Endometrial microvascular endothelial cells (primary cell): ENCODE data around the gene CTIF. TPM values are rescaled to one million over a fixed set of nuclear protein-coding genes. Genes with fewer than 3 reads are reported as not detected.

Experiments
- in situ Hi-C: cut with HindIII; loops from 2 replicates; pipeline ENCODE4 v1.10.0; 2017; ENCODE audit warnings: low sequenced_read_pairs, low pct_unique_long_range_greater_than_20kb; ENCODE audit errors: inconsistent ontology term
- total RNA-seq: library from RNA; depleted of rRNA; stranded (reverse); fragments of >200 nt; gene quantifications from one replicate; pipeline ENCODE4 v1.2.3, GENCODE V29; 2015; ENCODE audit errors: inconsistent ontology term

Gene CTIF
- total RNA-seq, 1 donor from 2014 or later: 13.2 TPM

- in situ Hi-C loops: no loop called here
Observed at GRCh38 chr18:48781163-48781987, 242.5 kb downstream of the CTIF start.

DNA sequence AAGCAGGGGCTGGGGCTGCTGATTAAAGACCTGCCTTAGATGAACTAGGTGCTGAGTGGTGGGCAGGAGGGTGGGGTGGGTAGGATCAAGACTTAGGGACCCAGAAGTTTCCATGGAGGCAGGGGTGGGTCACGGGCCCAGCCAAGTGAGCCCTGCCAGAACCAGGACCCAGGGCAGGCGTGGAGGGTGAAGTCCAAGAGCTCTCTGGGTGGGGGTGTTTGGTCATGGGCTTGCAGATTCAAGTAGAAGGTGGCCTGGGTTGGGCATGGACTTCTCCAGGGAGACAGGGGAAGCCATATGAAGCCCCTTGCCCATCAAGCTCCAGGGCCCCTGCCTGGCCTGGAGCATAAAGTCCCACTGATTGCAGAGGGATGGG is 243.1 kb downstream of the CTIF start:
- in situ Hi-C loops: no loop called here

DNA sequence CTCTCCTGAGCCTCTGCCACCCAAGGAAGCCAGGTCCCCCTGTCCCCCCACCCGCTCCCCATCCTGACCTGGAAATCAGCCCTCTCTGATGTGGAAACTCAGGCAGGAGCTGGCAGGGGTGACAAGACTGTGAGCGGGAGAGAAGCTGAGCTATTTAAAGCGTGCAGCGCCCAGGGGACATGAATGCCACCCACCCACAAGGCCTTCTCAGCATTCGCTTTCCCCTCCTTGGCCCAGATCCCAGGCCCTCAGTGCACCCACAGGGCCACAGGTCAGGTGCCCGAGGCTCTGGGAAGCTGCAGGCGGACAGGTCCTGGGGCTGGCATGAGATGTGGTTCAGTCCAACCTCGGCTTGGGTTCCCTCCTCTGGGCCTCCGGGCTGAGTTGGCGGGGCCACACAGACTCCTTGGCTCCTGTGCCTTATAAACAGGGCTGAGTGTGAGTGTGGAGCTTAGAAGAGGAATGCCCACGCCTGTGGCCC is 243.6 kb downstream of the CTIF start:
- in situ Hi-C loops: no loop called here

DNA sequence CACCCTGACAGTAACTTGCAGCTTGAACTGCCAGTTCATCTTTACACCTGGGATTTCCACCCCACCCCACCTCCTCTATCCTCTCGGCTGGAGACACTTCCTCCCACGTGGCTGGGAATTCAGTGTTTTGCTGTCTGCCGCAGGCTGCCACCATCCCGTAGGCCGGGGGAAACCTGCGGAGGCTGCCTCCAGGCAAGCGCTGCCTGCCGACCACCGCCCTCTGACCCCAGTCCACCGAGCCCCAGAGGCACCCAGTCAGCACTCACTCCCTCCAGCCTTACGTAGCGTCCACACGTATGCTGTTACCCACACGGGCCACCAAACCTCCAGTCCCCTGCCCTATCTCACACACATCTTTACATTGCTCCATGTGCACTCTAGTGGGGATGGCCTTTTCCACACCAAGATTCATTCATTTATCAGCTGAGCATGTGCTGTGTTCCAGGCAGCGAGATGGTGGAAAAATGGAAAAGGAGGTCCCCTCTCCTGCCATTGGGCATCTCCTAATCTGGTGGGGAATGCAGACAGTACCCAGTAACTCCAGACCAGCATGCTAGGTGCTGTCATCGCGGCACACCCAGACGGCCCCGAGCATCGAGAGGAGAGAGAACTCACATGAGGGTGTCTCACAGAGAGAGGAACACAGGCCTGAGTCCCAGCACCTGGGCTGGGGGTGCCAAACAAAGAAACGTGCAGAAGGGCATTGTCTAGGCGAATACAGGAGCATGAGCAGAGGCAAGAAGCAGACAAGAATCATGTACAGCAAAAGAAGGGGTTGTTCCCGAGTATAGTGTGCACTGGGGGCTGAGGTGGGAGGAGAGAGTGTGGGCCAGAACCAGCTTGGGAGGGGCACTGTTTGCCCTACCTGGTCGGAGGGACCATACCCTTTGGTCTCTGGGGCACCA is 245.0 kb downstream of the CTIF start:
- in situ Hi-C loops: no loop called here

DNA sequence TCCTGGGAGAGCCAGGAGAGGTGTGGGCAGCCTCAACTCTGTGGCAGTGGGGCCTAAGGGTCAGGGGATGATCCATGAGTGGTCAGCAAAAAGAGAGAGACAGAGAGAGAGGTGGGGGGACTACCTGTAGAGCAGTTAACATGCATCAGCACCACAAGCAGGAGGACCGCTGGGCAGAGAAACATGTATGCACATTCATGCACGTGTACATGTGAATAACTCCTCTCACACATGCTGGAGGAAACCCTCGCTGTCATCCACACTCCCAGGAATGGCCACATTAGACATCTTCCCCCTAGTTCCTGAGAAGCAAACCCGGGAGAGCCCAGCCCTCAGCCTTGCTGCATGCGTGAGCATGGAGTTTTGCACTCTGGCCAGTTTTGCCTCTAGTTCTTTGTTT is 245.8 kb downstream of the CTIF start:
- in situ Hi-C loops: no loop called here

GRCh38 chr18:48785091-48785614 is 246.3 kb downstream of the CTIF start:
- in situ Hi-C loops: no loop called here

DNA sequence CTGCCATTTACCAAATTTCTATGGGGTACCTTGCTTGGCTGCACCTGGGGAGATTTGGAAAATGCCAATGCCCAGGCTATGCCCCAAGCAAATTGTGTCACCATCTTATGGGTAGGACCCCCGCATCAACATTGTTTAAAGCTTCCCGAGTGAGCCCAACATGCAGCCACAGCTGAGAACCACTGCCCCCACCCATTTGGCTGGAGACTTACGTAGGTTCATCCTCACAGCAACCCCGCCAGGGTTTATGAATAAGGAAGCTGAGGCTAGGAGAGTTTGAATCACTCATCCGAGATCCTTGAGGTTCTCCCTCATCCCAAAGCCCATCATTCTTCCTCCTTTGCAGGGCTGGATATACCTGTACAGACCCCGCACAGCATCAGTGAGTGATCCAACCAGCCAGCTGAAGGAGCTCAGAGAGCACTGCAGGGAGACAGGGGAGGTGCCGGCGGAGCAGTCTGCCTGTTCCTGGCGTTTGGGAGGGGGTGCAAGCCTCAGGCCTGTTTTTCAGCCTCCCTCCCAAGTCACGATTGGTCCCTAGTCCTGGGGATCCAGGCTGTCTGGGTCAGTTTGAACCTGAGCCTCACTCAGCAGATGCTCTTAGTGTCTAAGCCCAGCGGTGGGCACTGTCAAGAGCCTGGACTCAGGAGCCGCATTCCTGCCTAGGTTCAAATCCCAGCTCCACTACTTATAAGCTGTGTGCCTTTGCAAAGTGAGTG is 247.1 kb downstream of the CTIF start:
- in situ Hi-C loops: no loop called here

DNA sequence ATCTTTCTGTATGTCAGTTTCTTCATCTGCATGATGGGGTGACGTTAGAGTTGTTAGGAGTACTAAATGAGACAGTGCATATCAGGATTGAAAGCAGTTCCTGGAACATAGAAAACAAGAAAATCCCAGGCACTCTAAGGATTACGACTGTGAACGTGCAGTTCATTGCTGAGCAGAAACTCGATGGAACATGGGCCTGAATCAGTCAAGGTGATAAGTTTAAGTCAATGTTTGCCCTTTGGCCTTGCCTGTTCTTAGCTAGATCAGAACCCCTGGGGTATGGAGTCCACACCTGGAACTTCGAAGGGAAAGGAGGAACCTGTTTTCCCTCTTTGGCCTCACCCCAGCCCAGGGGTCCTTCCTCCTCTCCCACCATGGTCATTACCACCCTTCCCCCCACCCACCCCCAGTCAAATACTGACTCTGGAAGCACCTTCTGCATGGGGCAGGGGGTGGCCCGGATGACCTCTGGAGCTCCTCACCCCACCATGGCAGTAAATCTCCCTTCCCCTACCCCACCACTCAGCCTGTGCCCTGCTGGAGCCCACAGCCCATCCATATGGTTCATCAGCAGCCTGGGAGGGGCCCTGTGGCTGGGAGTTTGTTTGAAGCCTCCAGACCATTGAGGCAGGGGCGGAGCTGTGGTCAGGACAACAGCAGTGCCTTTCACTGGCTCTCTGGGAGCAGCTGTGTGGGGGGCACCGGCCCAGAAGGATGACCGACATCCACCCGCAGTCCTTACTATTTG is 247.8 kb downstream of the CTIF start:
- in situ Hi-C loops: no loop called here

GRCh38 chr18:48787203-48788151 is 248.6 kb downstream of the CTIF start:
- in situ Hi-C loops: no loop called here

- in situ Hi-C loops: no loop called here
Observed at GRCh38 chr18:48788373-48788772, 249.5 kb downstream of the CTIF start.

- in situ Hi-C loops: no loop called here
Observed at GRCh38 chr18:48789259-48789812, 250.5 kb downstream of the CTIF start.

GRCh38 chr18:48790226-48790863 is 251.5 kb downstream of the CTIF start:
- in situ Hi-C loops: no loop called here

GRCh38 chr18:48790869-48791635 is 252.2 kb downstream of the CTIF start:
- in situ Hi-C loops: no loop called here

GRCh38 chr18:48791636-48792105 is 252.8 kb downstream of the CTIF start:
- in situ Hi-C loops: no loop called here

GRCh38 chr18:48792141-48792540 is 253.3 kb downstream of the CTIF start:
- in situ Hi-C loops: no loop called here
